Smooth muscle cell (in vitro differentiated cells): ENCODE measurements around the gene DGCR2. TPM values are rescaled to one million over a fixed set of nuclear protein-coding genes. Genes with fewer than 3 reads are reported as not detected.

Experiments
- DNase-seq: peaks from one replicate; lab custom pipeline; 2025; ENCODE audit not compliant: unreplicated experiment; lab: John Stamatoyannopoulos, UW
- H2AFZ ChIP-seq: fragments of 200-600 bp; sonication (generic); 2 replicates; pipeline ENCODE4 v1.6.0; 2016; ENCODE audit warnings: antibody characterized with exemption, low read depth, mild to moderate bottlenecking
- H3F3A ChIP-seq: fragments of 200-600 bp; sonication (generic); 2 replicates; pipeline ENCODE4 v1.6.0; 2017; ENCODE audit warnings: antibody characterized with exemption, low read depth
- H3K27ac ChIP-seq: fragments of 200-600 bp; sonication (generic); 2 replicates; pipeline ENCODE4 v1.5.1; 2016; ENCODE audit warnings: low read depth, mild to moderate bottlenecking
- H3K27me3 ChIP-seq: fragments of 200-600 bp; sonication (generic); 2 replicates; pipeline ENCODE4 v1.6.1; 2016; ENCODE audit warnings: low read depth, mild to moderate bottlenecking
- H3K36me3 ChIP-seq: fragments of 200-600 bp; sonication (generic); 2 replicates; pipeline ENCODE4 v1.5.1; 2016; ENCODE audit warnings: low read depth
- H3K4me1 ChIP-seq: fragments of 200-600 bp; sonication (generic); 2 replicates; pipeline ENCODE4 v1.5.1; 2016; ENCODE audit warnings: low read depth
- H3K4me2 ChIP-seq: fragments of 200-600 bp; sonication (generic); 2 replicates; pipeline ENCODE4 v1.6.0; 2016; ENCODE audit warnings: mild to moderate bottlenecking
- H3K4me3 ChIP-seq: fragments of 200-600 bp; sonication (generic); 2 replicates; pipeline ENCODE4 v1.5.1; 2016; ENCODE audit warnings: mild to moderate bottlenecking
- H3K79me2 ChIP-seq: fragments of 200-600 bp; sonication (generic); 2 replicates; pipeline ENCODE4 v1.6.0; 2016; ENCODE audit warnings: low read depth, mild to moderate bottlenecking
- H3K9ac ChIP-seq: fragments of 200-600 bp; sonication (generic); 2 replicates; pipeline ENCODE4 v1.6.0; 2016; ENCODE audit warnings: low read depth
- H3K9me3 ChIP-seq: fragments of 200-600 bp; sonication (generic); replicated peaks from 2 replicates; pipeline ENCODE4 v1.5.1; 2016; ENCODE audit warnings: low read depth
- H4K20me1 ChIP-seq: fragments of 200-600 bp; sonication (generic); 2 replicates; pipeline ENCODE4 v1.6.0; 2016; ENCODE audit warnings: low read depth
- WGBS: methylation state at CpG from one replicate; pipeline ENCODE4 v1.1.7; 2016; ENCODE audit warnings: low lambda C conversion rate; 5-methylcytosine and 5-hydroxymethylcytosine counted together
- polyA plus RNA-seq: library from polyadenylated mRNA; unstranded; fragments of >200 nt; fragmentation: Nextera tagmentation; extraction: Ambion mirVana; gene quantifications from 2 replicates; pipeline ENCODE4 v1.2.1, GENCODE V29; 2016
- total RNA-seq: library from RNA; depleted of rRNA; stranded (reverse); fragments of >200 nt; gene quantifications from 2 replicates; pipeline ENCODE4 v1.2.3, GENCODE V29; 2014
- TF ChIP-seq, protein P1 (sequence below): fragments of 200-600 bp; sonication (generic); IDR thresholded peaks from 2 replicates; pipeline ENCODE4 v1.5.1; 2017; ENCODE audit warnings: borderline replicate concordance, mild to moderate bottlenecking, antibody characterized with exemption; ENCODE audit not compliant: insufficient read depth, poor library complexity, severe bottlenecking

DGCR2 gene
- total and polyA plus RNA-seq, 2 experiments from 2014 or later, result 46.7 to 53.2 TPM

DNA sequence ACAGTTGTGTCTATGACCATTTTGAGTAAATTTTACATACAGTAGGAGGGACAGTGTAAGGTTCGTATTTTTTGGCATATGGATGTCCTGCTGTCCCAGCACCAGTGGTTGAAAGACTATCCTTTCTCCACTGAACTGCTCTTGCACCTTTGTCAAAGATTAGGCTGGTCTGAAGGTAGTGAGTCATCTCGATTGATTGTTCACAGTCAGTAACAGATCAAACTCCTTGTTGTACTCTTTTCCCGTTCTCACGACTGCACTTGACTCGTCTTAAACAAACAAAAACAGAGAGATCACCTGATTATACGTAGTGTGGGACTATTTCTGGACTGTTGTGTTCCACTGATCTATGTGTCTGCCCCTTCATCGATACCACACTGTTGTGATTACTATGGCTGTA, 77.1 kb downstream of the DGCR2 start:
- peaks cover 13% of the 10 kb centered on the region for H4K20me1 ChIP-seq
- H3K79me2 ChIP-seq, result no peaks in the 10 kb centered on the region

DNA sequence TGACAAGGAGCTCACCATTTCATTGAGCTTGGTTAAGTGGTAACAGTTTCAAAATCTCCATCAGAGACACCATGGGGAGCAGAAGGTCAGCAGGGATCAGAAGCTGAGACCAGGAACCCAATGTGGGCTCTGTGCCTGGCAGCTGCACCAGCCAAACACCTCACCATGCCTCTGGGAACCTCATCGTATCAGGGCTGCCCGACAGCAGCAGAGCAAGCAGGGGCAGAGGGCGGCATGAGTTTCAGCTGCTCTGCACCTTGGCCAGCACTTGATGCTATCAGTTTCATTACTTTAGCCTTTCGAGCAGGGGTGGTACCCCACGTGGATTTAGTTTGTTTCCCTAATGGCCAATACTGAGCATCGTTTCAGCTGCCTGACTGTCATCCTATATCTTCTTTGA, 77.8 kb downstream of the DGCR2 start:
- Histone ChIP-seq H3K27ac (no peak overlapping the region), H3K27me3 (no peaks in the 10 kb centered on the region), H2AFZ (no peak overlapping the region), H3K9me3 (no peaks in the 10 kb centered on the region), H3F3A (no peaks in the 10 kb centered on the region), H3K36me3 (no peaks in the 10 kb centered on the region), H3K4me1 (no peaks in the 10 kb centered on the region), H4K20me1 (peaks cover 6% of the 10 kb centered on the region), H3K9ac (no peak overlapping the region), H3K4me3 (no peak overlapping the region), H3K79me2 (no peaks in the 10 kb centered on the region), H3K4me2 (no peak overlapping the region)
- 80% methylated on average over 6 of the region's 6 CpGs for WGBS
- DNase-seq, result no peak
- TF ChIP-seq, protein P1, sequence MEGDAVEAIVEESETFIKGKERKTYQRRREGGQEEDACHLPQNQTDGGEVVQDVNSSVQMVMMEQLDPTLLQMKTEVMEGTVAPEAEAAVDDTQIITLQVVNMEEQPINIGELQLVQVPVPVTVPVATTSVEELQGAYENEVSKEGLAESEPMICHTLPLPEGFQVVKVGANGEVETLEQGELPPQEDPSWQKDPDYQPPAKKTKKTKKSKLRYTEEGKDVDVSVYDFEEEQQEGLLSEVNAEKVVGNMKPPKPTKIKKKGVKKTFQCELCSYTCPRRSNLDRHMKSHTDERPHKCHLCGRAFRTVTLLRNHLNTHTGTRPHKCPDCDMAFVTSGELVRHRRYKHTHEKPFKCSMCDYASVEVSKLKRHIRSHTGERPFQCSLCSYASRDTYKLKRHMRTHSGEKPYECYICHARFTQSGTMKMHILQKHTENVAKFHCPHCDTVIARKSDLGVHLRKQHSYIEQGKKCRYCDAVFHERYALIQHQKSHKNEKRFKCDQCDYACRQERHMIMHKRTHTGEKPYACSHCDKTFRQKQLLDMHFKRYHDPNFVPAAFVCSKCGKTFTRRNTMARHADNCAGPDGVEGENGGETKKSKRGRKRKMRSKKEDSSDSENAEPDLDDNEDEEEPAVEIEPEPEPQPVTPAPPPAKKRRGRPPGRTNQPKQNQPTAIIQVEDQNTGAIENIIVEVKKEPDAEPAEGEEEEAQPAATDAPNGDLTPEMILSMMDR, result no peak

More for the DNA sequence above, 77.1 kb downstream of the DGCR2 start:
- Histone ChIP-seq H3K27me3 (no peaks in the 10 kb centered on the region), H3K4me2 (no peak overlapping the region), H3F3A (no peaks in the 10 kb centered on the region), H2AFZ (no peak overlapping the region), H3K36me3 (no peaks in the 10 kb centered on the region), H3K9ac (no peak overlapping the region), H3K4me3 (no peak overlapping the region), H3K4me1 (no peaks in the 10 kb centered on the region), H3K27ac (no peak overlapping the region), H3K9me3 (no peaks in the 10 kb centered on the region)
- TF ChIP-seq, protein P1, result no peak
- DNase-seq, result no peak
- WGBS, result 94% methylated on average over 7 of the region's 7 CpGs

DNA sequence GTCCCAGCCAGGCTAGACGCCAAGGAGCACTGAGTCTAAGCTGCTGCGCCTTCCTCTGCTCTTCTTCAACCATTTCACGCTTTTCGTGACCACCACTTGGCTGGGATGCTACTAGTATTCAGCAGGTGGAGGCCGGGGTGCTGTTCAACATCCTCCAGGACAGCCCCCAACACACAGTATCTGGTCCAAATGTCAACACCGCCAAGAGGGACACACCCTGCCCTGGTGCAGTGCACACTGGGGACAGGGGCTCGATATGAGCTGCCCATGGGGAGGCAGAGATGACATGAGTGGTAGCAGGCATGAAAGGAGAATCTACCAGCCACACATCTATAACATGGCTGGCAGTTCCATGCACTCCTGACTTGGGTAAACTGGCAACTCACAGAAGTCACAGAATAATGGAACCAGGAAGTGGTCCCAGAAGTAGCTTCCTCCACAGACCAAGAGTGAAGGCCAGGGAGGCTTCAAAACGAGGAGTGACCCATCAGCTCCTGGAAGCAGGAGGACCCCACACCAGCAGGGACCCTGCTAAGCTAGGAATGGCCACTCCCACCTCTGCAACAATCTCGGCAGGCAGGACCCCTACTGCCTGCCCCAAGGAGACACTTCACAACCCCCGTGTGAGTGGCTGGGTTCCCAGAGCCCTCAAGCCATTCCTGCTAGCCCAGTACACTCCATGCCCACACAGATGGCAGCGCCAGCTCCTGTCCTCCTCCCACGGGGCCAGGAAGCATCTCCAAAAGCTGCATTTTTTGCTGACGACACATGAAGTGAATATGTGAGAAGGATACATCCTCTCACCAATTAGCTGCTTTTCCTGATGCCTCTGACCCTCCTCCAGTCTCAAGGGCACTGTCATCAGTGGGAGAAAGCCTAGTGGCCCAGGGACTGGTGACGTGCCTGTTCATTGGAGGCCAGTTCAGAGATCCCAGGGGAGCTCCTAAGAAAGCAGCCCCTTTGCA, 78.8 kb downstream of the DGCR2 start:
- no peak overlapping the region for H3K4me3 ChIP-seq
- H3K4me1 ChIP-seq, result no peaks in the 10 kb centered on the region
- no peaks in the 10 kb centered on the region for H3K9me3 ChIP-seq
- H3F3A ChIP-seq, result no peaks in the 10 kb centered on the region
- H3K27ac ChIP-seq, result no peak overlapping the region
- no peak for DNase-seq
- H4K20me1 ChIP-seq, result peaks cover 5% of the 10 kb centered on the region
- no peak overlapping the region for H3K9ac ChIP-seq
- no peak overlapping the region for H3K4me2 ChIP-seq
- no peaks in the 10 kb centered on the region for H3K27me3 ChIP-seq
- no peaks in the 10 kb centered on the region for H3K36me3 ChIP-seq
- no peak overlapping the region for H2AFZ ChIP-seq
- 92% methylated on average over 14 of the region's 14 CpGs for WGBS
- H3K79me2 ChIP-seq, result no peaks in the 10 kb centered on the region
- TF ChIP-seq, protein P1, result no peak
